Mesodermal cell (in vitro differentiated cells): ENCODE results near the gene ZDHHC7.

Source experiments
- H3K27ac ChIP-seq: 2 replicates; pipeline ENCODE4 v1.7.0; 2013; ENCODE audit warnings: mild to moderate bottlenecking, low read depth, low read length, moderate library complexity; ENCODE audit not compliant: severe bottlenecking
- H3K36me3 ChIP-seq: 2 replicates; pipeline ENCODE4 v1.7.1; 2013; ENCODE audit warnings: mild to moderate bottlenecking, low read length, moderate library complexity; ENCODE audit not compliant: control insufficient read depth, insufficient read depth
- H3K4me1 ChIP-seq: one replicate; pipeline ENCODE4 v1.7.1; 2013; ENCODE audit warnings: mild to moderate bottlenecking, low read length; ENCODE audit not compliant: insufficient read depth, control insufficient read depth, poor library complexity, severe bottlenecking
- H3K4me3 ChIP-seq: 2 replicates; pipeline ENCODE4 v1.7.0; 2013; ENCODE audit warnings: low read length, control low read depth, mild to moderate bottlenecking; ENCODE audit not compliant: insufficient read depth, poor library complexity, severe bottlenecking; ENCODE audit errors: extremely low read depth
- H3K9me3 ChIP-seq: 2 replicates; pipeline ENCODE4 v1.7.1; 2013; ENCODE audit warnings: mild to moderate bottlenecking, low read length, moderate library complexity; ENCODE audit not compliant: control insufficient read depth
- WGBS, 2 experiments: methylation state at CpG; one replicate each; pipeline ENCODE4 v1.1.5; 2013; ENCODE audit warnings: missing lambda C conversion rate in 2 of 2; ENCODE audit not compliant: insufficient coverage in 2 of 2; 5-methylcytosine and 5-hydroxymethylcytosine counted together

The ZDHHC7 gene

DNA sequence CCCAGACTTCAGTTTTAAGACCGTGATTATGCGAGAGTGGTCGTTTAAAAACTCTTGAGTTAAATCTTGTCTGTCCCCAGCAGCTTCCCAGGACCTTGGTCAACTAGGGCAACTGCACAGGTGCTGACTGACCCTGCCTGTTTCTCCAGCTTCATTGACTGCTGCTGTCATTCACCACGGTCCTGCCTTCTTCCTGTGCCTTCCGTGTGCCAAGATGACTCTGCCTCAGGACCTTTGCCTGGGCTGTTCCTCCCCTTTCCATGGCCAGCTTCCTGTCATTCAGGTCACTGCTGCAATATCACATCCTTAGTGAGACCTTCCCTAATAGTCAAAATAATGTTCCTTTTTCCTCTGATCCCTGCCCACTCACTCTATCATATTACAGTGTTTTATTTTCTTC lies 20.1 kb upstream of the ZDHHC7 start:
- WGBS, 2 experiments, result 90% methylated on average over 5 of the region's 5 CpGs

DNA sequence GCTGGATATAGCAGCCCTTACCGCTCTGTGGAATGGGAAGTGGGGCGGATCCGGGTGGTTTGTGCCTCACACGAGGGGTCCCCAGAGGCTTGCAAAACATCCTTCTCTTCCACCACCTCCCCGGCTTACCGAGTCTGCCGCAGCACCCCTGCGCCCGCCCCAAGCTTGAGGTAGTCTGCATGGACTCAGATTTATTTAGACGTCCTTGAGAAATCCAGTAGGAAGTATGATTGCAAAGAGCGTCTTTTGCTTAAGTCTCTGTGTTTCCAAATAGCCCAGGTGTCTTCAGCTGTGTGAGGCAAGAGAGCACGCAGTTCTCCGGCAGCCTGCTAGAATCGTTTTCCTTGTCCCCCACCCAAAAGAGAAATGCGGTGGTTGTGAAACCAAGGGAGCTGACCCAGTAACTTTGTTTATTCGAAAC lies 18.7 kb upstream of the ZDHHC7 start:
- Histone ChIP-seq H3K9me3 (no peaks in the 10 kb centered on the region), H3K27ac (no peak overlapping the region), H3K4me1 (peaks cover 21% of the 10 kb centered on the region), H3K4me3 (no peak overlapping the region), H3K36me3 (no peaks in the 10 kb centered on the region)
- 76% methylated on average over 12 to 13 of the region's 16 CpGs for WGBS, 2 experiments

More for the DNA sequence above, 20.1 kb upstream of the ZDHHC7 start:
- H3K4me1 ChIP-seq, result peaks cover 21% of the 10 kb centered on the region
- H3K27ac ChIP-seq, result no peak overlapping the region
- H3K9me3 ChIP-seq, result no peaks in the 10 kb centered on the region
- no peak overlapping the region for H3K4me3 ChIP-seq
- H3K36me3 ChIP-seq, result no peaks in the 10 kb centered on the region

DNA sequence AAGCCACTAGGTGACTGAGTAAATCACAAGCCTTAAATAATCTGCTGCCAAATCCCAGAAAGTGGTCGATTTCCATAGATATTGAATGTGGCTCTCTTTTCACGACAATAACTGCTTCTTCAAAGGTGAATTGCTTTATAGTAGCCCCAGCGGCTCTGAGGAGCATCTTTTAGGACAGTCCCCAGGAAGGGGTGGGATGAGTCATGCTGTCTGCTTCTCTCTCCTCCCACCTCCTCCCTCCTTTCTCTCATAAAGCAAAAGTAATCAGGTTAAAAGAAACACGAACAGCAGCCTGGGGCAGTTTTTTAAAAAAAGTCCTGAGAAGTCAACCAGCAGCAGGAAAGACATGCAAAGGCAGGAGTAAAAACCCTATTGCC lies 18.1 kb upstream of the ZDHHC7 start:
- Histone ChIP-seq H3K27ac (no peak overlapping the region), H3K4me3 (no peak overlapping the region), H3K36me3 (no peaks in the 10 kb centered on the region), H3K9me3 (no peaks in the 10 kb centered on the region), H3K4me1 (peaks cover 21% of the 10 kb centered on the region)
- WGBS, 2 experiments, result 3 to 10% methylated on average over 2 to 3 of the region's 4 CpGs

DNA sequence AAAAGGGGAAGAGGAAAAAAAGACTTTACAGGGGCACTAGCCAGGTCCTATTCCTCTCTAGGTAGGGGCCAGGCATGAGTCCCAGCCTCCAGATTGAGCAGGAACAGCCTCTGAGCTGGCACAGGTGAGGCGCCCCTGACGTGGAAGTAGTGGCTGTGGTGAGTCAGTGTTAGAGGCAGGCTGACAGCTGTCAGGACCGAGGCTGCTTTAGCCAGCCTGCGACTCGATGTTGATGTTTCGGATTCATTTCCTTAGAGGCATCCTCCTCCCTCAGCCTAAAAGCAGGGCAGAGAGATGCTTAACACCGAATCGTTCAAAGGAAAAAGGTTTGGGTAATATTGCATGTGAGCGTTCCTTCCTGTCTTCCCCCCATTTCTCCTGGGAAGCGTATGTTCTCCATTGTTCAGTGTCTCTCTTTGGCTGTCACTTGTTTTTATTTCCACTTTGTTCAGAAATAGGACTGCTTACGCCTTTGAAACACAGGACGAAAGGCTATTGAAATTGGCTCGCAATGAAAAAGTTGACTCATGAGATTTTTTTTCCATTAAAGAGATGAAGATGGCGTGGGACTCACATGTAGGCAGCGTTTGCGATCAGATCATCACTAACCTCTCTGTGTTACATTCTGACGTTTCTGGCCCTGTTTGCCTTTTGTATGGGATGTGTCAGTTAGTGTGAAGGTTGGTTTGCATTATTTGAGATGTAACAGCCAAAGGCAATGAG lies 17.5 kb upstream of the ZDHHC7 start:
- H3K36me3 ChIP-seq, result no peaks in the 10 kb centered on the region
- no peak overlapping the region for H3K27ac ChIP-seq
- 71 to 77% methylated on average over 9 to 12 of the region's 17 CpGs for WGBS, 2 experiments
- no peaks in the 10 kb centered on the region for H3K9me3 ChIP-seq
- H3K4me1 ChIP-seq, result peaks cover 21% of the 10 kb centered on the region
- no peak overlapping the region for H3K4me3 ChIP-seq

DNA sequence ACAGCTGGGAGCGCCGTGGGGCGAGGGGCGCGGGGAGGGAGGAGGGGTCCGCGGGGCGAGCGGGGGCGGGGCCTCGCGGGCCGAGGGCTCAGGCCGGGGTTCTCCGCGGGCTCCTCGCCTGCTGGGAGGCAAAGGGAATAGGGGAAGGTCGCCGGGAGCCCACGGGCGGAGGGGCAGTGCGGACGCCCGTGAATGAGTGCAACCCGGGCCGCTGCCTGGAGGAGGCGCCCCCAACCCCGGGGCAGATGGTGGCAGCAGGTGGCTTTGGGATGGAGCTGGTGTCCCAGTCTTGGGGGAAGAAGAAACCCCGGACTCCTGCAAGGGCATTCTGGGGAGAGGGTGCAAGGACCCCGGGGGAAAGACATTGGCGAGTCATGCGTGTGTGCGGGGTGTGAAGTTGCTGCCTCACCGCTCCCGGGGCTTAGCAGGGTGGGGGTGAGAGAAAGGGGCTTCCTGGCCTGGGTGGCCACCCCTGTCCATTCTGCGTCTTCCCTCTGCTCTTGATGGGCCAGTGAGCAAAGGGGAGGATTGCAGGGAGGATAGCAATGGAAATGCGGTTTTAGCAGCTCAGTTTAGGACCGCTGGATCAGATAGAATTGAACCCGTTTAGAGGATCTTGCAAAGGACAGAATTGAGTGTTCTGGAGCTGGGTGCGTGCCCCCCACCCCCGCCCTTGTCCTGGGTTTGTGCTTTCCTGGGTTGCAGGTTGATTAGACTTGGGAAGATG lies 16.8 kb upstream of the ZDHHC7 start:
- Histone ChIP-seq H3K4me3 (peak overlapping the region; percentile 69), H3K27ac (no peak overlapping the region), H3K9me3 (no peaks in the 10 kb centered on the region), H3K36me3 (no peaks in the 10 kb centered on the region), H3K4me1 (peaks cover 21% of the 10 kb centered on the region)
- 6 to 8% methylated on average over 20 to 30 of the region's 41 CpGs for WGBS, 2 experiments

DNA sequence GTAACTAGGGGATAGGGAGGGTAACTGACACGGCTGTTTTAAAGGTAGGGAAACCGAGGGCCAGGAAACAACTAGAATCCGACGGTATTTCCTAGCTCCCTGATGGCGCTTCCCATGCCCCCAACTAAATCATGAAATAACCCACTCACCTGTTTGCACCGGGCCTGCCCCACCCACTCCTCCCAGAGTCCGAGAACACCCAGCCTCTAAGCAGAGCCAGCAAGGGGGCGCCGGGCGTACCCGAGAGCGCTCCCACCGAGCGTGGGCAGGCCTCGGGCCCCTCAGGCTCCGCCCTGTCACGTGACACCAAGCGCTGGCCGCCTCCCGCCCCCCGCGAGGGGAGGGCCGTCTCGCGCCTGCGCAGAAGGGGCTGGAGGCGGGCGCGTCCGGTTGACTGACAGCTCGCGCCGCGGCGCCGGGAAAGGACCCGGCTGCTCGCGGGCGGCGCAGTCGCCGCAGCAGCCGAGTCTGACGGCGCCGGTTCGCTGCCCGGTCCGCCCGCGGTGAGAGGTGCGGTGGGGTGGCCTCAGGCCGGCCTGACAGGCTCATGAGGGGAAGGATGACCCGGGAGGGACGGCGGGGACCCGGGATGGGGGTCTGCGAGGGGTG lies 16.1 kb upstream of the ZDHHC7 start, which contains the start of gene KIAA0513:
Gene KIAA0513, plus strand, starts transcription at position 447 of the 609 bp plus-strand sequence. CDS start 39,277 bp downstream, outside the sequence.
- Histone ChIP-seq H3K9me3 (no peaks in the 10 kb centered on the region), H3K27ac (no peak within 1 kb of the TSS), H3K4me1 (peaks cover 21% of the 10 kb centered on the region), H3K4me3 (peak within 1 kb of the TSS; percentile 69), H3K36me3 (no peaks in the 10 kb centered on the region)
- WGBS, 2 experiments, result 0 to 1% methylated on average over 32 to 44 of the region's 59 CpGs

DNA sequence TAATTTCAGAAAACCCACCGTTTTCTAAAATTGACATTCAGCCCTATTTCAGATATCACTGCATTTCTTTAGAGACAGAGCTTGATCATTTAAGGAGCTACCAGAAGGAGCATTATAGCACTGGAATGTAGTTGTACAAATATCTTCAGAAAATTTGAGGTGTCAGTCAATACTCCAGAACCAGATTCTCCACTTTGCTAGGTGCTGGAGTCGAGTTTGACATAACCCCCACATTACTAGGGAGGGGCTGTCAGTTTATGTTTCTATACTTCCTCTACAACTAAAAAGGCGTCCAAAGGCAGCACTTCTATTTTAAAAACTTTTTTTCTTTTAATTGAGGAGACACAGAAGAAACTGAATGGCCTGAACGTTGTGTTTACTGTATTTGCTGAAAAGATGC lies 15.4 kb upstream of the ZDHHC7 start:
- Histone ChIP-seq H3K4me3 (peak overlapping the region; percentile 69), H3K9me3 (no peaks in the 10 kb centered on the region), H3K36me3 (no peaks in the 10 kb centered on the region), H3K4me1 (peaks cover 21% of the 10 kb centered on the region), H3K27ac (no peak overlapping the region)
- WGBS, 2 experiments, result 88 to 94% methylated on average over 1 to 3 of the region's 4 CpGs

DNA sequence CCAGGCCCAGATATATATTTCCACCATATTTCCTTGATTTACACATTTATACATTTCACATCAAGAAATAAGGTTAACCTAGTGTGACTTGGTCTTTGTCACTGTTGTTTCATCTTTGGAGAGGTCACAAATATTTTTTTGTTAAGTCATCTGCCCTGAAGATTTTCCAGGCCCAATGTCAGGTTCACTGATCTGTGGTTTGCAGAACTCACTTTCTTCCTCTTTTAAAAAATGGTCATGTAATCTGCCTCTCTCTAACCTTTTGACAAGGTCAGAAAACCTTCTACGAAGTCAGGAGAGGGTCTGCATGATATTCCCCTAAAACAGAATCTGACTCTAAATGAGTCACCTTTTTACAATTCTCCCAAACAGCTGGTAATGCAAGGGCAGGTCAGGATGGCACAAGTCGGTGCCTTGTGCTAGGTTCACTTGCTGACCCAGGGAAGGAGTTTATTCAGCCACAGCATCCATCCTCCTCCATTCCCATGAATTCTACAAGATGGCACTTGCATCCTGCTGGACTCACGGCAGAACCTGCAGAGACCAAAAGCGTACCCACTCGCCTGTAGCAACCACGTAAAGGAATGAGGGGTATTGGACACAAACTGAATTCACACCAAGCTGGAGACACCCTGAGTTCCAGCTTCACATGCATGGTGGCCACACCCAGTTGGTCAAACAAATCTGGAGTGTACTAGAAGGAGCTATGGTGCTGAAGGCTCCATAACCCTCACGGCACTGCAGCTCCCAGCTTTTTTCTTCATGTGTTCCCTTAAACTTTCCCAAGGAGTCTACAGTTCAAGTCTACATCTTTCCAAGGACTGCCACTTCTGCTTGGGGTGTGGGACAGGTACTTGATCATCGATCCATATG lies 14.7 kb upstream of the ZDHHC7 start:
- Histone ChIP-seq H3K36me3 (no peaks in the 10 kb centered on the region), H3K4me1 (peaks cover 21% of the 10 kb centered on the region), H3K27ac (no peak overlapping the region), H3K4me3 (no peak overlapping the region), H3K9me3 (no peaks in the 10 kb centered on the region)
- 93 to 99% methylated on average over 6 to 8 of the region's 8 CpGs for WGBS, 2 experiments

DNA sequence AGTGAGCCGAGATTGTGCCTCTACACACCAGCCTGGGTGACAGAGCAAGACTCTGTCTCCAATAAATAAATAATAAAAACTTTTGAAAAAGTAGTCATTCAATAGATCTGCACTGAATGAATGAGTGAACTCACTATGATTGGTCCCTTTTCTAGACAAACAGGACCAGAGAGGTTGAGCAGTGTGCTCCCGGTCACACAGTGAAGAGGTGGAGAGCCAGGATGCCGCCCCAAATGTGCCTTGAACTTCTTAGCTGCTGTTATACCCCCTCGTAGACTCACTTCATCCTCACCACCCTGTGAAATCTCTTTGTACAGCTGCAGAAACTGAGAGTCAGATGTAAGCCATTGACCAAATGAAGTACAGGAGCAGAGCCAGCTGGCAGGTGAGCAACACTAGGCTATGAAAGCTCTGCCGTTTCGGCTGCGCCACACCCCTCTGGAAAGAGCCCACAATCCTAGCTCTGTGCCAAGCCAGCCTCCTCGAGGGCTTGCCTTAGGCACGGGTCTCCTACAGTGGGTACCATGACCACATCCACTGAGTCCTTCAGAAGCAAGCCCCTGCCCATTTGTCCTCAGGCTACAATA lies 8.4 kb upstream of the ZDHHC7 start:
- no peak overlapping the region for H3K27ac ChIP-seq
- no peak overlapping the region for H3K4me3 ChIP-seq
- no peaks in the 10 kb centered on the region for H3K4me1 ChIP-seq
- no peaks in the 10 kb centered on the region for H3K36me3 ChIP-seq
- no peaks in the 10 kb centered on the region for H3K9me3 ChIP-seq
- 86 to 88% methylated on average over 6 to 9 of the region's 9 CpGs for WGBS, 2 experiments
